ENCODE results near the gene NFATC1. TPM values are rescaled to one million over a fixed set of nuclear protein-coding genes. Genes with fewer than 3 reads are reported as not detected.
"Not testable (repeated sequence)": the region's sequence is repeated elsewhere in the genome, so short reads cannot be mapped to it uniquely, and the experiment has no call there.

NFATC1 gene
- total and polyA plus RNA-seq, 5 donors from 2014 or later = 13.1 to 64.7 (median 19.8) TPM

DNA sequence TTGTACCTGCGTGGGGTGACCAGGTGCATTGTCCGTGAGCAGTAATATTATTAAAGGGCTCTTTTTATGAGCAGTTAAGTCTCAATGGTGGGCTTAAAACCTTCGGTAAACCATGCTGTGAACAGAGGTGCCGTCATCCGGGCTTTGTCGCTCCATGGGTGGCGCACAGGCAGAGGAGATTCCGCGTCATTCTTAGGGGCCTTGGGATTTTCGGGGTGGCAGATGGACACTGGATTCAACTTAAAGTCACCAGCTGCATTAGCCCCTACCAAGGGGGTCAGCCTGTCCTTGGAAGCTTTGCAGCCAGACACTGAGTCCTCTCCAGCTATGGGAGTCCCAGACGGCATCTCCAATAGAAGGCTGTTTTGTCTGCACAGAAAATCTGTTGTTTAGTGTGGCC lies 107.7 kb downstream of the NFATC1 start:
- H3K9me3 Mint-ChIP-seq = peaks cover 0 to 22% (median 6%) of the 10 kb centered on the region in 7 donors
- peaks cover 14% of the 10 kb centered on the region for H3K36me3 Mint-ChIP-seq
- Histone ChIP-seq H3K27ac (ENCODE audit: insufficient read depth, low read length, poor library complexity, severe bottlenecking) (no peak overlapping the region), H3K27me3 (ENCODE audit: control insufficient read depth, insufficient read depth, low read length) (no peaks in the 10 kb centered on the region), H3K36me3 (ENCODE audit: control insufficient read depth, insufficient read depth, low read length) (no peaks in the 10 kb centered on the region), H3K4me1 (ENCODE audit: control insufficient read depth, insufficient read depth, low read length, poor library complexity, severe bottlenecking) (peaks cover 21% of the 10 kb centered on the region), H3K9me3 (ENCODE audit: control insufficient read depth in 2 of 2, low read length in 2 of 2) (peaks cover 20% of the 10 kb centered on the region in 2 experiments), H3K4me3 (ENCODE audit: low read depth, low read length) (no peak overlapping the region)
- peak overlapping the region in 2 of 3 donors; percentile 71 to 78 for H3K27ac Mint-ChIP-seq
- H3K4me1 Mint-ChIP-seq = peaks cover 0 to 65% (median 32%) of the 10 kb centered on the region in 4 donors
- no peak for DNase-seq
- no peak overlapping the region for H3K4me3 Mint-ChIP-seq
- no peaks in the 10 kb centered on the region for H3K27me3 Mint-ChIP-seq
- ATAC-seq (ENCODE audit: low read depth in 2 of 2) = no peak

DNA sequence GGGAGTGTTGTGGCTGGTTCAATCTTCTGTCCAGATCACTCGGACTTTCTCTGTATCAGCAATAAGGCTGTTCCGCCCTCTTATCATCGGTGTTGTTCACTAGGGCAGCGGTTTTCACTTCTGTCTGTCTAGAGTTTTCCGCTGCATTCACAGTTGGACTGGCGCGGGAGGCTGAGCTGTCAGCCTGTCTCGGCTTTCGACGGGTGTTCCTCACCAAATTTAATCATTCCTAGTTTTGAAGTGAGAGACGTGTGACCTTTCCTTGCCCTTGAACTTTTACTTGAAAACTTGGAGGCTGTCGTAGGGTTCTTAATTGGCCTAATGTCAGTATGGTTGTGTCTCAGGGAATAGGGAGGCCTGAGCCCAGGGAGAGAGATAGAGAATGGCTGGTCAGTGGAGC lies 108.3 kb downstream of the NFATC1 start:
- peak overlapping the region; percentile 71 to 97 (median 78) for H3K27ac Mint-ChIP-seq
- no peaks in the 10 kb centered on the region for H3K27me3 Mint-ChIP-seq
- peaks cover 9% of the 10 kb centered on the region for H3K36me3 Mint-ChIP-seq
- peaks cover 0 to 66% (median 34%) of the 10 kb centered on the region in 4 donors for H3K4me1 Mint-ChIP-seq
- H3K4me3 Mint-ChIP-seq = peak overlapping the region; percentile 1 to 71 (median 34)
- H3K4me1 ChIP-seq (ENCODE audit: control insufficient read depth, insufficient read depth, low read length, poor library complexity, severe bottlenecking) = peaks cover 21% of the 10 kb centered on the region
- ATAC-seq (ENCODE audit: low read depth in 2 of 2) (no peak), DNase-seq (no peak)
- H3K27ac ChIP-seq (ENCODE audit: insufficient read depth, low read length, poor library complexity, severe bottlenecking) = peak overlapping the region; percentile 37
- H3K27me3 ChIP-seq (ENCODE audit: control insufficient read depth, insufficient read depth, low read length) = no peaks in the 10 kb centered on the region
- peaks cover 13 to 14% of the 10 kb centered on the region in 2 experiments for H3K9me3 ChIP-seq (ENCODE audit: control insufficient read depth in 2 of 2, low read length in 2 of 2)
- peaks cover under 1% of the 10 kb centered on the region for H3K36me3 ChIP-seq (ENCODE audit: control insufficient read depth, insufficient read depth, low read length)
- H3K9me3 Mint-ChIP-seq = peaks cover 0 to 16% (median 4%) of the 10 kb centered on the region in 7 donors
- H3K4me3 ChIP-seq (ENCODE audit: low read depth, low read length) = no peak overlapping the region

DNA sequence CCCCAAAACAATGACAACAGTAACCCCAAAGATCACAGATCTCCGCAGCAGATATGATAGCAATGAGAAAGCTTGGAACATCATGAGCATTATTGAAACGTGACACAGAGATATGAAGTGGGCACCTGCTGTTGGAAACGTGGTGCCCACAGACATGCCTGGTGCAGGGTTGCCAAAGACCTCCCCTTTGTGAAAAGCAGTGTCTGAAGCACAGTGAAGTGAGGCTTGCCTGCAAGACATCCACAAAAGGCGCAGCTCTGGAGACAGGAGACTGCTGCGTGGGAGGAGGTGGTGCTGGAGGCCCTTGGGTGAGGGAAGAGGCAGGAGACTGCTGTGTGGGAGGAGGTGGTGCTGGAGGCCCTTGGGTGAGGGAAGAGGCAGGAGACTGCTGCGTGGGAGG lies 108.8 kb downstream of the NFATC1 start:
- H3K4me3 ChIP-seq (ENCODE audit: low read depth, low read length); H3K27me3 ChIP-seq (ENCODE audit: control insufficient read depth, insufficient read depth, low read length); H3K9me3 ChIP-seq (ENCODE audit: control insufficient read depth in 2 of 2, low read length in 2 of 2); H3K36me3 ChIP-seq (ENCODE audit: control insufficient read depth, insufficient read depth, low read length); ATAC-seq (ENCODE audit: low read depth in 2 of 2); H3K36me3 Mint-ChIP-seq; DNase-seq; H3K27me3 Mint-ChIP-seq: not testable (repeated sequence)
- Mint-ChIP-seq H3K4me3 (peak overlapping the region; percentile 20 to 78 (median 60)), H3K4me1 (peaks cover 0 to 65% (median 34%) of the 10 kb centered on the region in 4 donors), H3K9me3 (peaks cover 0 to 11% (median 3%) of the 10 kb centered on the region in 7 donors), H3K27ac (peak overlapping the region in 2 of 3 donors; percentile 71 to 97)
- peak overlapping the region; percentile 37 for H3K27ac ChIP-seq (ENCODE audit: insufficient read depth, low read length, poor library complexity, severe bottlenecking)
- peaks cover 21% of the 10 kb centered on the region for H3K4me1 ChIP-seq (ENCODE audit: control insufficient read depth, insufficient read depth, low read length, poor library complexity, severe bottlenecking)

DNA sequence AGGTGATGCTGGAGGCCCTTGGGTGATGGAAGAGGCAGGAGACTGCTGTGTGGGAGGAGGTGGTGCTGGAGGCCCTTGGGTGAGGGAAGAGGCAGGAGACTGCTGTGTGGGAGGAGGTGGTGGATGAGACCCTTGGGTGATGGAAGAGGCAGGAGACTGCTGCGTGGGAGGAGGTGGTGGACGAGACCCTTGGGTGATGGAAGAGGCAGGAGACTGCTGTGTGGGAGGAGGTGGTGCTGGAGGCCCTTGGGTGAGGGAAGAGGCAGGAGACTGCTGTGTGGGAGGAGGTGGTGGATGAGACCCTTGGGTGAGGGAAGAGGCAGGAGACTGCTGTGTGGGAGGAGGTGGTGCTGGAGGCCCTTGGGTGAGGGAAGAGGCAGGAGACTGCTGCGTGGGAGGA lies 109.7 kb downstream of the NFATC1 start:
- H3K27ac Mint-ChIP-seq = peak overlapping the region in 2 of 3 donors; percentile 76 to 93
- H3K4me1 ChIP-seq (ENCODE audit: control insufficient read depth, insufficient read depth, low read length, poor library complexity, severe bottlenecking) = peaks cover 21% of the 10 kb centered on the region
- H3K27me3 ChIP-seq (ENCODE audit: control insufficient read depth, insufficient read depth, low read length); H3K4me3 Mint-ChIP-seq; H3K36me3 ChIP-seq (ENCODE audit: control insufficient read depth, insufficient read depth, low read length); DNase-seq; ATAC-seq (ENCODE audit: low read depth in 2 of 2); H3K9me3 Mint-ChIP-seq; H3K4me3 ChIP-seq (ENCODE audit: low read depth, low read length); H3K9me3 ChIP-seq (ENCODE audit: control insufficient read depth in 2 of 2, low read length in 2 of 2); H3K27me3 Mint-ChIP-seq; H3K36me3 Mint-ChIP-seq; H3K27ac ChIP-seq (ENCODE audit: insufficient read depth, low read length, poor library complexity, severe bottlenecking): not testable (repeated sequence)
- peaks cover 0 to 73% (median 34%) of the 10 kb centered on the region in 4 donors for H3K4me1 Mint-ChIP-seq

DNA sequence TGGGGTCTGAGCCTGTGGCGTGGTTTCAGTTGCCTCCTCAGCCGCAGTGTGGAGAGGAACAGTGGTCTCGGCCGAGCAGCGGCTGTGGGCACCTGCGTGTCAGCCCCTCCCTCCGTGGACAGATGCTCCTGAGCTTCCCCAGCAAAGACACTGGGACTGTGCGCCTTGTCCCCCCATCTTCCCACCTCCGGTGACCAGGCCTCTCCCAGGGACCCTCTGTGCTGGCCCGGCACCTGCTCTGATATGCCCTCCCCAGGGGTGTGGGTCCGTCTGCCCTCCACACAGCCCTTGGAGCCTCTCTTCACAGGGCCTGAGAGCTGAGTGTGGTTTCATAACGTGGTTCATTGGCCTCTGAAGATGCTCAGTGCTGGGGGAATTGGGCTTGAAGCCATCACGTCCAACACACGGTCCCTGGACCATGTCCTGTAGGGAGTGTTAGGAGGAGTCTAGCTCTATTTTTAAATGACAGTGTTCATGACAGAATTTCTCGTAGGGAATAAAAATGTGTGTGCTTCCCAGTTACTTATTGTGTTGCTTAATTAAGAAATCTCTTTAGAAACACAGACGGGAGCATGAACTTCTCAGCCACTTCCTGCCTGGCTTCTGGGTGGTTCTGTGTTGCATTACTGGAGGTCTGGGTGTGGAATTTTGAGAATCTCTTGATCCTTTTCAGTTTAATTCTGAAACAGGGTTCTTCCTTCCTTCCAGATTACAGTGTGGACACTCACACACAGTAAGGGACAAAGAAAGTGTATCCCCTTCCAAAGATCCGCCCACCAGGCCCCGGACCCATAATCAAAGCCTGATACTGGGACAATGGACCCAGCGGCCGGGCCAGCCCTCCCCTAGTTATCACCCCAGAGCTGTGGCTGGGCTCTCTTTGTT lies 110.7 kb downstream of the NFATC1 start:
- Histone ChIP-seq H3K36me3 (ENCODE audit: control insufficient read depth, insufficient read depth, low read length) (peaks cover 8% of the 10 kb centered on the region), H3K9me3 (ENCODE audit: control insufficient read depth in 2 of 2, low read length in 2 of 2) (no peaks in the 10 kb centered on the region), H3K27me3 (ENCODE audit: control insufficient read depth, insufficient read depth, low read length) (no peaks in the 10 kb centered on the region), H3K4me3 (ENCODE audit: low read depth, low read length) (no peak overlapping the region), H3K4me1 (ENCODE audit: control insufficient read depth, insufficient read depth, low read length, poor library complexity, severe bottlenecking) (peaks cover 21% of the 10 kb centered on the region), H3K27ac (ENCODE audit: insufficient read depth, low read length, poor library complexity, severe bottlenecking) (peak overlapping the region; percentile 61)
- Mint-ChIP-seq H3K9me3 (peaks cover 0 to 1% (median 0%) of the 10 kb centered on the region in 7 donors), H3K36me3 (peaks cover 7% of the 10 kb centered on the region), H3K27me3 (no peaks in the 10 kb centered on the region), H3K27ac (peak overlapping the region; percentile 38 to 93 (median 91)), H3K4me1 (peaks cover 0 to 70% (median 34%) of the 10 kb centered on the region in 4 donors), H3K4me3 (peak overlapping the region; percentile 7 to 70 (median 56))
- ATAC-seq (ENCODE audit: low read depth in 2 of 2) (peak; percentile 25 to 42), DNase-seq (peak in 2 of 3 donors; percentile 24 to 27)

DNA sequence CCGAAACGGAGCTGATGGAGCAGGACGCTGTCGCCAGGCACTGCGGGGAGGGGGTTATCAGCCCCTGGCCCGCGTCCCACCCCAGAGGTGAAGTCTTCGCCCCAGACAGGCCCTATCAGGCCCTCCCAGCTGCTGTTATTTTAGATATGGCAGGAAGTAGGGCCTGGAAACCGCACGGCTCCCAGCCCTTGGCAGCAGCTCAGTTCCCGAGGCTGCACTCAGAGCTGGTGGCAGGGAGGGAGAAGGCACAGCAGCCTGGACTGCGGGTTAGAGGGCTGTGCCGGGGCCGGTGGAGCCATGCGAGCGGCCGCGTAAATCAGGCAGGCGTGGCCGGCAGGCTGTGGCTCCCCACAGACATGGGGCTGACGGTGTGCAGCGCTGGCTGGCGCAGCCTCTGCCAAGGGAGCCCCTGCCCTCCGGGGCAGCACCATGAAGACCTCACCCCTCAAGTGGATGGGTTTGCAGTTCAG lies 111.4 kb downstream of the NFATC1 start:
- Mint-ChIP-seq H3K9me3 (peaks cover 0 to 1% (median 0%) of the 10 kb centered on the region in 7 donors), H3K4me3 (peak overlapping the region in 3 of 4 donors; percentile 47 to 70 (median 64)), H3K36me3 (peaks cover 7% of the 10 kb centered on the region), H3K27me3 (no peaks in the 10 kb centered on the region), H3K4me1 (peaks cover 0 to 70% (median 31%) of the 10 kb centered on the region in 4 donors), H3K27ac (peak overlapping the region; percentile 84 to 93 (median 91))
- DNase-seq (peak in 2 of 3 donors; percentile 28 to 34), ATAC-seq (ENCODE audit: low read depth in 2 of 2) (peak; percentile 40 to 44)
- Histone ChIP-seq H3K4me1 (ENCODE audit: control insufficient read depth, insufficient read depth, low read length, poor library complexity, severe bottlenecking) (peaks cover 21% of the 10 kb centered on the region), H3K4me3 (ENCODE audit: low read depth, low read length) (no peak overlapping the region), H3K27me3 (ENCODE audit: control insufficient read depth, insufficient read depth, low read length) (no peaks in the 10 kb centered on the region), H3K27ac (ENCODE audit: insufficient read depth, low read length, poor library complexity, severe bottlenecking) (peak overlapping the region; percentile 61), H3K36me3 (ENCODE audit: control insufficient read depth, insufficient read depth, low read length) (peaks cover 8% of the 10 kb centered on the region), H3K9me3 (ENCODE audit: control insufficient read depth in 2 of 2, low read length in 2 of 2) (no peaks in the 10 kb centered on the region)

DNA sequence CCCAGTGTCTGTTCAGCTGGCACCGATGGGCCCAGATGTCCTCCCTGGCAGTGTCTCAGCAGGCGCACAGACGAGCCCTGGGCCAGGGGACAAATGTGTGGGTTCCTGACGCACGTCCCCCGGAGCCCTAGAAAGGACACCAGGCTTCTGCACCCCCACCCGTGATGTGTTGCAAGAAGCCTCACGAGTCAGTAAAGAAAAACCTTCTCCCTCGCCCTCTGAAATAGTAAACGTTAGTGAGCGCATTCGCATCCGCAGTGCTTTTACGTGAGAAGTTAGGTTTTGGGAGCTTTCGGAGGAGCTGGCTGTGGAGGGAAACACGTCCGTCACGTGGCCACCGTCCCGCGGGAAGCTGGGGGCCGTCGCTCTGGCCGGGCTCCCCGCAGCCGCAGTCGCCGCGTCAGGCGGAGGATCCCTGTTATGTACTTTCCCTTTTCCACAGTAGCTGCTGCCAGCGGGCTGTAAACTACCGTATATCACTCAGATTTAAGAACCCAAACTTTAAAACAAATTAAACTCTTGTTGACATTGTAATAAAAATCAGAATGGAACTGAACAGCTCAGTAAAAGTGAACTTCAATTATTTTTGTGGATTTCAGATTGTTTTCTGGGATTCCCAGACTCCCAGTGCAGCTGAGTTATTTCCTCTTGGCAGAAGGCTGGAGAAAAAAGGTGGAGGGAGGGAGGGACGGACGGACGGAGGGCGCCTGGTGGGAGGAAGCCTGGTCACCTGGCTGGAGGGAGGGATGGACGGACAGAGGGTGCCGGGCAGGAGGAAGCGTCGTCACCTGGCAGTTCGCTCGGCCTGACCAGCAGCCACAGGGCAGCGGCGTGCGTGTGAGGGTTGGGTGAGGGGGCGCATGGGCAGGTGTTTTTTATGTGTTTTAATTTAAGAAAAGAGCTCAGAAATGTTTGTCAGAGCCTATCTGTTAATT lies 112.1 kb downstream of the NFATC1 start:
- ATAC-seq (ENCODE audit: low read depth in 2 of 2) (no peak), DNase-seq (peak in 2 of 3 donors; percentile 16 to 28)
- H3K4me3 ChIP-seq (ENCODE audit: low read depth, low read length) = no peak overlapping the region
- Mint-ChIP-seq H3K27ac (peak overlapping the region; percentile 84 to 93 (median 91)), H3K36me3 (peaks cover 7% of the 10 kb centered on the region), H3K27me3 (no peaks in the 10 kb centered on the region), H3K9me3 (peaks cover 0 to 1% (median 0%) of the 10 kb centered on the region in 7 donors), H3K4me1 (peaks cover 0 to 63% (median 27%) of the 10 kb centered on the region in 4 donors), H3K4me3 (peak overlapping the region in 2 of 4 donors; percentile 64 to 70)
- peaks cover 8% of the 10 kb centered on the region for H3K36me3 ChIP-seq (ENCODE audit: control insufficient read depth, insufficient read depth, low read length)
- H3K27ac ChIP-seq (ENCODE audit: insufficient read depth, low read length, poor library complexity, severe bottlenecking) = peak overlapping the region; percentile 61
- H3K4me1 ChIP-seq (ENCODE audit: control insufficient read depth, insufficient read depth, low read length, poor library complexity, severe bottlenecking) = peaks cover 21% of the 10 kb centered on the region
- no peaks in the 10 kb centered on the region for H3K9me3 ChIP-seq (ENCODE audit: control insufficient read depth in 2 of 2, low read length in 2 of 2)
- H3K27me3 ChIP-seq (ENCODE audit: control insufficient read depth, insufficient read depth, low read length) = no peaks in the 10 kb centered on the region
